Left lung (tissue), 10 donors: Measurements from ENCODE around the gene STX5. TPM values are rescaled to one million over a fixed set of nuclear protein-coding genes. Genes with fewer than 3 reads are reported as not detected.
"Not testable (repeated sequence)": the region's sequence is repeated elsewhere in the genome, so short reads cannot be mapped to it uniquely, and the experiment has no call there.

Source experiments
- ATAC-seq: fragments of 200-7000 bp; cut with Tn5 transposase; one replicate; pipeline ENCODE4 v1.9.1; 2020; ENCODE audit warnings: moderate library complexity
- DNase-seq, 4 donors: peaks; one replicate each; pipeline ENCODE4 v3.0.0-alpha.2; 2013 to 2020
- H3K27ac ChIP-seq, 2 donors: fragments of 200-600 bp; sonication (generic) in 1 of 2; one replicate each; pipeline versions ENCODE4 v1.5.0 to v1.8.0; 2020 to 2021
- H3K27me3 ChIP-seq, 2 donors: fragments of 200-600 bp; sonication (generic) in 1 of 2; one replicate each; pipeline versions ENCODE4 v1.5.0 to v1.8.0; 2020 to 2021
- H3K36me3 ChIP-seq, 2 donors: fragments of 200-600 bp; sonication (generic) in 1 of 2; one replicate each; pipeline versions ENCODE4 v1.5.0 to v1.8.0; 2020 to 2021
- H3K4me1 ChIP-seq, 2 donors: fragments of 200-600 bp; one replicate each; pipeline ENCODE4 v1.8.0; 2021
- H3K4me3 ChIP-seq, 2 donors: fragments of 200-600 bp; sonication (generic) in 1 of 2; one replicate each; pipeline versions ENCODE4 v1.5.0 to v1.8.0; 2020 to 2021; ENCODE audit warnings: mild to moderate bottlenecking in 1 of 2
- H3K9me3 ChIP-seq, 2 donors: fragments of 200-600 bp; sonication (generic) in 1 of 2; one replicate each; pipeline versions ENCODE4 v1.5.0 to v1.8.0; 2020 to 2021
- CTCF ChIP-seq, 2 donors: fragments of 200-600 bp; sonication (generic) in 1 of 2; IDR thresholded peaks; one replicate each; pipeline versions ENCODE4 v1.5.0 to v1.8.0; 2021; ENCODE audit warnings: antibody characterized with exemption in 2 of 2
- intact Hi-C, 2 donors: fragments of 100-400 bp; cut with DNase I; formaldehyde crosslinking; loops; one replicate each; pipeline versions ENCODE4 v1.11.2 to v1.14.2; 2022
- polyA plus RNA-seq, 6 donors: library from polyadenylated mRNA; unstranded; fragments of 120-200 nt; gene quantifications; one replicate each; pipeline ENCODE4 v1.2.1, GENCODE V29; 2013; ENCODE audit not compliant: insufficient read length in 6 of 6
- total RNA-seq, 2 donors: library from RNA; stranded (reverse); fragmentation: NEBNext Ultra II Directional; extraction: Animal tissue kit (Norgen Biotek cat#: 25700); gene quantifications; one replicate each; pipeline ENCODE4 v1.2.1, GENCODE V29; 2021
- donor health status: DM: no; HTN: yes; CAD: no.
- donor health status: DM: no; HTN: no; CAD: no.

The STX5 gene
- total and polyA plus RNA-seq, 8 donors, result 38.9 to 55.7 (median 50.4) TPM

DNA sequence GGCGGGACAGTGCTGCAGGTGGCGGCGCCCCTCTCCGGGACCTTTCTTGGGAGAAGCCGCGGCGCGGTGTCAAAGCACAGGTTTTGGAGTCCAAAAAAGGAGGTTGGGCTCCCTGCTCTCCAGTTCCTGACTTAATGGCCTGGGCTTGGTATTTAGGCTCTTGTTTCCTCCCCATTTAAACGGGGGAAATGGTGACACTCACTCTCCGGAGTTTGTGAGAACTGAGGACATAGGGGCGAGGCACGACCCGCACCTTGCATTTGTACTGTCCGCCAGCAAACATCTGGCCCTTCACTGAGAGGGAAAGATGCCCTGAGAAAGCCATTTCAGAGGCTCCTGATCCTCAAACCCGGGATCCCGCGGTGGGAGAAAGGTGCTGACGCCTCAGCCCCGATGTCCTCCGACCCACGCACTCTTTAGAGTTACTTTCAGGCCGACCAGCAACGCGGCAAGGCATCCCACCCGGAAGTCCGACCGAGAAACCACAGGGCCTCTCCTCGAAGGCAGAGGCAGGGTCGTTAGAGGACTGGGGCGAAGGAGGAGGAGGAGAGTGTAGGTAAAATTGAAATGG is 10.4 kb upstream of the STX5 start:
- ATAC-seq (peak; percentile 0), DNase-seq (peak in 2 of 4 donors; percentile 46 to 86)
- intact Hi-C loops, result no loop called here
- H3K36me3 ChIP-seq, result no peaks in the 10 kb centered on the region
- H3K27me3 ChIP-seq, result no peaks in the 10 kb centered on the region
- H3K4me3 ChIP-seq, result peak overlapping the region; percentile 32 to 98
- peaks cover 10 to 29% of the 10 kb centered on the region in 2 donors for H3K4me1 ChIP-seq
- H3K9me3 ChIP-seq, result no peaks in the 10 kb centered on the region
- TF ChIP-seq CTCF (IDR thresholded peaks at IDR 0.05), result no peak
- H3K27ac ChIP-seq, result peak overlapping the region; percentile 98 to 99

DNA sequence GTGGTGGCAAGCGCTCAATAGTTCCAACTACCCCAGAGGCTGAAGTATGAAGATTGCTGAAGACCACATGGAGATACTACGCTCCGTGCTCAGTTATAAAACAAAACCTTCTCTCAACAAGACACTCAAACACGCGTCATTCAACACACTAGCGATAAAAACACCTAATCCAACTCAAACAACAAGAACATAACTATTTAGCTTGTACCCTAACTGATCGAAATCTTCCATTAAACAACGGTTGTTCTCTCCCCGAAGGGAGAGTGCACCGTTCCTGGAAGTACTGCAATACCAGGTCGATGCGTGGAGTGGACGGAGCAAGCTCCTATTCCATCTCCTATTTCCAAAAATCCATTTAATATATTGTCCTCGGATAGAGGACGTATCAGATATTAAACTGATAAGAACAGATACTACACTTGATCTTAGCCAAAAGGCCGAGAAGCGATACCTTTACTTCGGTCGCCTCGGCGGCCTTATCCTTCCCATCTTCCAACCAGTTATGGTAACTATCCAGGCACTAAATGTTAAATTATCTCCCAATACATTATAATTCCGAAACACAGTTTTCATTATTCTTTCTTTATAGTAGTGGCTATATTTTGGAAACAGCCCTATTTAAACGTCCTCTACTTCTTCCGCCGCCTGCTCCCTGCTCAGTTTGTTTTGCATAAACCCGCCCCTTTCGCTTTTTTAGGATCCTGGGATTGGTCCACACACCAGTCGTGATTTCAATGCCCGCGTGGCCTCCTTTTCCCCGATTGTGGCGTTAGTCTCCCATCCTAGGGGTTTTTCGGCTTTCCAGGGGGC is 9.7 kb upstream of the STX5 start:
- DNase-seq, result peak in 3 of 4 donors; percentile 89 to 94 (median 93)
- Histone ChIP-seq H3K27ac (peak overlapping the region; percentile 98 to 99), H3K36me3 (no peaks in the 10 kb centered on the region), H3K9me3 (no peaks in the 10 kb centered on the region), H3K4me3 (peak overlapping the region; percentile 68 to 98), H3K4me1 (peaks cover 10 to 33% of the 10 kb centered on the region in 2 donors), H3K27me3 (no peaks in the 10 kb centered on the region)
- no peak for TF ChIP-seq CTCF (IDR thresholded peaks at IDR 0.05)
- peak; percentile 73 for ATAC-seq
- intact Hi-C loops, result no loop called here

DNA sequence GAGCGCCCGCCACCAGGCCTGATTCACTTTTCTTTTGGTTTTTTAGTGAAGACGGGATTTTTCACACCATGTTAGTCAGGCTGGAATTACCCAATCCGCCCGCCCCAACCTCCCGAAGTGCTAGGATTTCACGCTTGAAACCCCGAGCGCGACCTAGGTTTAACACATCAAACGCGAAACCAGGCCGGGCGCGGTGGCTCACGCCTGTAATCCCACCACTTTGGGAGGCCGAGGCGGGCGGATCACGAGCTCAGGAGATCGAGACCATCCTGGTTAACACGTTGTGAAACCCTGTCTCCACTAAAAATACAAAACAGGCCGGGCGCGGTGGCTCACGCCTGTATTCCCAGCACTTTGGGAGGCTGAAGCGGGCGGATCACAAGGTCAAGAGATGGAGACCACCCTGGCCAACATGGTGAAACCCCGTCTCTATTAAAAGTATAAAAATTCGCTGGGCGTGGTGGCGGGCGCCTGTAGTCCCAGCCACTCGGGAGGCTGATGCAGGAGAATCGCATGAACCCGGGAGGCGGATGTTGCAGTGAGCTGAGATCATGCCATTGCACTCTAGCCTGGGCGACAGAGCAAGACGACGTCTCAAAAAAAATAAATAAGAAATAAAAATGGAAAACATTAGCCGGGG is 9.0 kb upstream of the STX5 start:
- ATAC-seq (peak; percentile 24), DNase-seq (peak in 3 of 4 donors; percentile 62 to 86 (median 76))
- intact Hi-C loops, H3K36me3 ChIP-seq, H3K27me3 ChIP-seq, H3K9me3 ChIP-seq: not testable (repeated sequence)
- Histone ChIP-seq H3K27ac (peak overlapping the region; percentile 98 to 99), H3K4me3 (peak overlapping the region; percentile 68 to 98), H3K4me1 (peaks cover 10 to 39% of the 10 kb centered on the region in 2 donors)

GRCh38 chr11:62839050-62839945 is 7.4 kb upstream of the STX5 start, which contains the start of gene WDR74:
TSS of gene WDR74 (minus strand) at chr11:62839590. CDS start at chr11:62839570, 20 bp downstream.
- H3K9me3 ChIP-seq, result no peaks in the 10 kb centered on the region
- DNase-seq, result peak; percentile 93 to 99 (median 96)
- peak; percentile 78 for ATAC-seq
- no peak for TF ChIP-seq CTCF (IDR thresholded peaks at IDR 0.05)
- H3K4me3 ChIP-seq, result peak within 1 kb of the TSS; percentile 68 to 98
- intact Hi-C loops, result no loop called here
- no peaks in the 10 kb centered on the region for H3K27me3 ChIP-seq
- H3K27ac ChIP-seq, result peak within 1 kb of the TSS; percentile 98 to 99
- peaks cover 10 to 45% of the 10 kb centered on the region in 2 donors for H3K4me1 ChIP-seq
- H3K36me3 ChIP-seq, result peaks cover 0 to 19% of the 10 kb centered on the region in 2 donors

- no peaks in the 10 kb centered on the region for H3K27me3 ChIP-seq
- no peak overlapping the region for H3K27ac ChIP-seq
- no peaks in the 10 kb centered on the region for H3K9me3 ChIP-seq
- ATAC-seq (no peak), DNase-seq (no peak)
- peaks cover 10 to 63% of the 10 kb centered on the region in 2 donors for H3K4me1 ChIP-seq
- intact Hi-C loops, result no loop called here
- peaks cover 0 to 30% of the 10 kb centered on the region in 2 donors for H3K36me3 ChIP-seq
- TF ChIP-seq CTCF (IDR thresholded peaks at IDR 0.05), result no peak
- H3K4me3 ChIP-seq, result no peak overlapping the region
Observed at GRCh38 chr11:62835336-62835735, 3.5 kb upstream of the STX5 start.
